Ovary (tissue), 3 donors: Measurements from ENCODE around the gene DYNC2I2.

ENCODE experiments used
- CTCF ChIP-seq, 3 donors: fragments of 450-650 bp in 2 of 3; fragments of 200-600 bp in 1 of 3; IDR thresholded peaks; one replicate each; pipeline versions ENCODE4 v1.5.1 to v1.8.0; 2016 to 2022; ENCODE audit warnings: antibody characterized with exemption in 3 of 3, mild to moderate bottlenecking in 1 of 3
- EP300 ChIP-seq: sonication (generic); formaldehyde crosslinking; IDR thresholded peaks from one replicate; pipeline ENCODE4 v1.6.1; 2017; ENCODE audit warnings: antibody characterized with exemption
- POLR2A ChIP-seq: fragments of 450-650 bp; IDR thresholded peaks from one replicate; pipeline ENCODE4 v1.6.1; 2017; ENCODE audit warnings: antibody characterized with exemption, mild to moderate bottlenecking, moderate library complexity
- donor health status: DM: no; HTN: no; CAD: no.

- TF ChIP-seq CTCF (IDR thresholded peaks at IDR 0.05), result no peak
- TF ChIP-seq POLR2A, result no peak
- TF ChIP-seq EP300, result no peak
Observed at GRCh38 chr9:128690684-128691034, 34.0 kb upstream of the DYNC2I2 start.
